Endothelial cell of umbilical vein (primary cell): Measurements from ENCODE around the gene ZSWIM6.

Experiments
- CTCF ChIP-seq, 2 donors: IDR thresholded peaks; 1 replicate in 1 of 2; 2 replicates in 1 of 2; pipeline ENCODE4 v1.5.1; 2011; ENCODE audit warnings: low read length in 2 of 2, mild to moderate bottlenecking in 2 of 2, moderate library complexity in 2 of 2, control low read depth in 1 of 2, inconsistent platforms in 1 of 2, low read depth in 1 of 2; ENCODE audit not compliant: insufficient read depth in 1 of 2; ENCODE audit errors: extremely low read depth in 1 of 2
- EZH2 ChIP-seq: IDR thresholded peaks from 2 replicates; pipeline ENCODE4 v1.6.1; 2012; ENCODE audit warnings: borderline replicate concordance, low read depth, mild to moderate bottlenecking, moderate library complexity, low read length, inconsistent platforms; ENCODE audit not compliant: severe bottlenecking
- GATA2 ChIP-seq: IDR thresholded peaks from 2 replicates; pipeline ENCODE4 v1.7.0; 2011; ENCODE audit warnings: low read depth, mild to moderate bottlenecking, moderate library complexity, mixed read lengths, low read length; ENCODE audit not compliant: insufficient read length, insufficient read depth
- MYC ChIP-seq: IDR thresholded peaks from one replicate; pipeline ENCODE4 v1.6.1; 2011; ENCODE audit warnings: mild to moderate bottlenecking, low read depth, low read length
- POLR2A ChIP-seq: IDR thresholded peaks from 2 replicates; pipeline ENCODE4 v1.6.1; 2012; ENCODE audit warnings: low read depth, mild to moderate bottlenecking, control low read depth, low read length
- POLR2AphosphoS5 ChIP-seq: IDR thresholded peaks from 2 replicates; pipeline ENCODE4 v1.6.1; 2012; ENCODE audit warnings: low read depth, mild to moderate bottlenecking, control low read depth, low read length, moderate library complexity; ENCODE audit not compliant: insufficient read depth

- TF ChIP-seq CTCF (IDR thresholded peaks at IDR 0.05; ENCODE audit: extremely low read depth in 1 of 2, insufficient read depth in 1 of 2, low read depth in 1 of 2, low read length in 2 of 2) (peak in 1 of 2 donors; percentile 28), EZH2 (no peak), GATA2 (no peak), POLR2AphosphoS5 (no peak), MYC (no peak), POLR2A (no peak)
Measured at GRCh38 chr5:61357745-61358144, 25.7 kb downstream of the ZSWIM6 start.
